SK-N-SH (cell line): Measurements from ENCODE around the gene TMEM38A. TPM values are rescaled to one million over a fixed set of nuclear protein-coding genes. Genes with fewer than 3 reads are reported as not detected.

Experiments
- CTCF ChIA-PET: fragments of 300-600, 350-600 bp; formaldehyde crosslinking; extraction: SDS; loops from one replicate; lab custom pipeline; 2021; lab: Yijun Ruan, JAX
- POLR2A ChIA-PET: fragments of 350-600 bp; sonication (Branson Sonifier 250); formaldehyde crosslinking; extraction: SDS; loops from one replicate; lab custom pipeline; 2020; ENCODE audit warnings: antibody characterized with exemption, inconsistent platforms; lab: Yijun Ruan, JAX
- DNase-seq: peaks from one replicate; pipeline ENCODE4 v3.0.0; 2012
- H2AFZ ChIP-seq: fragments of 200-600 bp; sonication (generic); 2 replicates; pipeline ENCODE4 v1.8.1; 2016; ENCODE audit warnings: antibody characterized with exemption, mild to moderate bottlenecking, low read depth
- H3F3A ChIP-seq: fragments of 200-600 bp; sonication (generic); replicated peaks from 2 replicates; pipeline ENCODE3; 2016; ENCODE audit warnings: antibody characterized with exemption, mild to moderate bottlenecking; ENCODE audit not compliant: insufficient read depth
- H3K27ac ChIP-seq, 2 experiments: fragments of 200-500 bp in 1 of 2; fragments of 200-600 bp in 1 of 2; sonication (Bioruptor generic) in 1 of 2; sonication (generic), shearing (Covaris generic) in 1 of 2; 2 replicates each; pipeline versions ENCODE4 v1.5.1 to v1.6.1; 2014 to 2016; ENCODE audit warnings: low read depth in 2 of 2, inconsistent platforms in 1 of 2, low read length in 1 of 2, mild to moderate bottlenecking in 1 of 2, mixed read lengths in 1 of 2
- H3K27me3 ChIP-seq: fragments of 200-600 bp; sonication (generic), shearing (Covaris generic); 2 replicates; pipeline ENCODE4 v1.6.1; 2016; ENCODE audit warnings: mixed run types; ENCODE audit not compliant: insufficient read depth
- H3K36me3 ChIP-seq, 2 experiments: fragments of 200-500 bp in 1 of 2; fragments of 200-600 bp in 1 of 2; sonication (Bioruptor generic) in 1 of 2; sonication (generic) in 1 of 2; replicated peaks in 1 of 2; 2 replicates each; pipeline versions ENCODE3 to v1.5.1; 2014 to 2016; ENCODE audit warnings: low read length in 1 of 2, mild to moderate bottlenecking in 1 of 2; ENCODE audit not compliant: insufficient read depth in 2 of 2, control insufficient read depth in 1 of 2
- H3K4me1 ChIP-seq, 2 experiments: fragments of 200-500 bp in 1 of 2; fragments of 200-600 bp in 1 of 2; sonication (Bioruptor generic) in 1 of 2; sonication (generic), shearing (Covaris generic) in 1 of 2; 2 replicates each; pipeline versions ENCODE4 v1.5.1 to v1.6.1; 2014 to 2016; ENCODE audit warnings: low read depth in 1 of 2, low read length in 1 of 2, mixed run types in 1 of 2; ENCODE audit not compliant: insufficient read depth in 2 of 2, control insufficient read depth in 1 of 2
- H3K4me2 ChIP-seq: fragments of 200-600 bp; sonication (generic), shearing (Covaris generic); 2 replicates; pipeline ENCODE4 v1.6.1; 2017; ENCODE audit warnings: mixed run types
- H3K4me3 ChIP-seq, 2 experiments: fragments of 200-500 bp in 1 of 2; fragments of 200-600 bp in 1 of 2; sonication (Bioruptor generic) in 1 of 2; sonication (generic), shearing (Covaris generic) in 1 of 2; 2 replicates each; pipeline versions ENCODE4 v1.5.1 to v1.8.1; 2014 to 2016; ENCODE audit warnings: low read depth in 2 of 2, inconsistent platforms in 1 of 2, low read length in 1 of 2, mild to moderate bottlenecking in 1 of 2, mixed read lengths in 1 of 2, moderate library complexity in 1 of 2
- H3K79me2 ChIP-seq: fragments of 200-600 bp; sonication (generic); 2 replicates; pipeline ENCODE4 v1.8.1; 2017; ENCODE audit warnings: mild to moderate bottlenecking; ENCODE audit not compliant: insufficient read depth
- H3K9ac ChIP-seq: fragments of 200-600 bp; sonication (generic); 2 replicates; pipeline ENCODE4 v1.6.1; 2017; ENCODE audit warnings: mixed run types
- H3K9me2 ChIP-seq: fragments of 200-600 bp; sonication (generic); 2 replicates; pipeline ENCODE4 v1.6.1; 2017; ENCODE audit warnings: mixed run types
- H3K9me3 ChIP-seq: fragments of 200-600 bp; sonication (generic); 2 replicates; pipeline ENCODE4 v1.6.1; 2017; ENCODE audit warnings: mixed run types, mild to moderate bottlenecking, moderate library complexity
- H4K20me1 ChIP-seq: fragments of 200-600 bp; sonication (generic); 2 replicates; pipeline ENCODE4 v1.6.1; 2017; ENCODE audit warnings: mild to moderate bottlenecking, mixed run types; ENCODE audit not compliant: insufficient read depth
- ELF1 ChIP-seq: IDR thresholded peaks from 2 replicates; pipeline ENCODE4 v1.4.0; 2012
- EZH2phosphoT487 ChIP-seq: fragments of 200-600 bp; sonication (generic); IDR thresholded peaks from 2 replicates; pipeline ENCODE4 v1.6.1; 2017; ENCODE audit warnings: low read depth, mixed run types, mild to moderate bottlenecking, antibody characterized with exemption, moderate library complexity, borderline replicate concordance
- FOSL2 ChIP-seq: IDR thresholded peaks from 2 replicates; pipeline ENCODE4 v1.4.0; 2012; ENCODE audit warnings: low read depth, mild to moderate bottlenecking, moderate library complexity, borderline replicate concordance
- FOXJ3 ChIP-seq: sonication (generic); formaldehyde crosslinking; IDR thresholded peaks from 2 replicates; pipeline ENCODE4 v1.5.1; 2020; ENCODE audit warnings: mild to moderate bottlenecking, missing genetic modification reagents
- FOXM1 ChIP-seq: IDR thresholded peaks from 2 replicates; pipeline ENCODE4 v1.4.0; 2012; ENCODE audit warnings: low read depth, mild to moderate bottlenecking
- JUND ChIP-seq: IDR thresholded peaks from 2 replicates; pipeline ENCODE4 v1.4.0; 2012
- MEF2A ChIP-seq: IDR thresholded peaks from 2 replicates; pipeline ENCODE4 v1.4.0; 2012; ENCODE audit warnings: low read depth, borderline replicate concordance
- NFIC ChIP-seq: IDR thresholded peaks from 2 replicates; pipeline ENCODE4 v1.4.0; 2012; ENCODE audit warnings: borderline replicate concordance
- RCOR1 ChIP-seq: fragments of 150-350 bp; IDR thresholded peaks from 2 replicates; pipeline ENCODE4 v1.6.1; 2017; ENCODE audit warnings: antibody characterized with exemption, low read length
- RXRA ChIP-seq: IDR thresholded peaks from 2 replicates; pipeline ENCODE4 v1.4.0; 2012; ENCODE audit warnings: low read depth, mild to moderate bottlenecking, borderline replicate concordance
- SIN3A ChIP-seq: IDR thresholded peaks from 2 replicates; pipeline ENCODE4 v1.6.1; 2012; ENCODE audit warnings: low read depth, mild to moderate bottlenecking, low read length, moderate library complexity, borderline replicate concordance
- SMC3 ChIP-seq: IDR thresholded peaks from 2 replicates; pipeline ENCODE4 v1.6.1; 2012; ENCODE audit warnings: low read depth, low read length, improper control_type of control experiment
- TCF12 ChIP-seq: IDR thresholded peaks from 2 replicates; pipeline ENCODE4 v1.4.0; 2012
- TEAD4 ChIP-seq: IDR thresholded peaks from 2 replicates; pipeline ENCODE4 v1.4.0; 2012; ENCODE audit warnings: mild to moderate bottlenecking, borderline replicate concordance; ENCODE audit not compliant: insufficient read depth
- YY1 ChIP-seq: IDR thresholded peaks from 2 replicates; pipeline ENCODE4 v1.4.0; 2012; ENCODE audit warnings: low read depth, mild to moderate bottlenecking
- WGBS: methylation state at CpG from one replicate; pipeline ENCODE4 v1.1.6; 2017; ENCODE audit warnings: low lambda C conversion rate; 5-methylcytosine and 5-hydroxymethylcytosine counted together
- polyA plus RNA-seq, 3 experiments: library from polyadenylated mRNA; depleted of rRNA; stranded (reverse); fragments of >200 nt; gene quantifications; 2 replicates each; pipeline ENCODE4 v1.2.3, GENCODE V29; 2012
- TF ChIP-seq, protein P1 (sequence below): IDR thresholded peaks from 2 replicates; pipeline ENCODE4 v1.4.0; 2012; ENCODE audit warnings: low read depth, borderline replicate concordance
- TF ChIP-seq, protein P2 (sequence below): fragments of 150-350 bp; IDR thresholded peaks from 2 replicates; pipeline ENCODE4 v1.6.1; 2017; ENCODE audit warnings: antibody characterized with exemption, low read length, low read depth, borderline replicate concordance
- TF ChIP-seq, protein P3 (sequence below): fragments of 150-350 bp; IDR thresholded peaks from 2 replicates; pipeline ENCODE4 v1.6.1; 2016; ENCODE audit warnings: mild to moderate bottlenecking, low read depth, low read length
- TF ChIP-seq, protein P4 (sequence below): IDR thresholded peaks from 2 replicates; pipeline ENCODE4 v1.4.0; 2012; ENCODE audit warnings: low read depth
- TF ChIP-seq, protein P5 (sequence below): IDR thresholded peaks from 2 replicates; pipeline ENCODE4 v1.4.0; 2012; ENCODE audit warnings: low read depth, borderline replicate concordance
- TF ChIP-seq, protein P6 (sequence below): fragments of 200-600 bp; sonication (generic); IDR thresholded peaks from 2 replicates; pipeline ENCODE4 v1.6.1; 2017; ENCODE audit warnings: antibody characterized with exemption, mild to moderate bottlenecking, moderate library complexity

Gene TMEM38A
- polyA plus RNA-seq, 1 of the 3 experiments (the other 2 are of a cell fraction) = 3.3 TPM

DNA sequence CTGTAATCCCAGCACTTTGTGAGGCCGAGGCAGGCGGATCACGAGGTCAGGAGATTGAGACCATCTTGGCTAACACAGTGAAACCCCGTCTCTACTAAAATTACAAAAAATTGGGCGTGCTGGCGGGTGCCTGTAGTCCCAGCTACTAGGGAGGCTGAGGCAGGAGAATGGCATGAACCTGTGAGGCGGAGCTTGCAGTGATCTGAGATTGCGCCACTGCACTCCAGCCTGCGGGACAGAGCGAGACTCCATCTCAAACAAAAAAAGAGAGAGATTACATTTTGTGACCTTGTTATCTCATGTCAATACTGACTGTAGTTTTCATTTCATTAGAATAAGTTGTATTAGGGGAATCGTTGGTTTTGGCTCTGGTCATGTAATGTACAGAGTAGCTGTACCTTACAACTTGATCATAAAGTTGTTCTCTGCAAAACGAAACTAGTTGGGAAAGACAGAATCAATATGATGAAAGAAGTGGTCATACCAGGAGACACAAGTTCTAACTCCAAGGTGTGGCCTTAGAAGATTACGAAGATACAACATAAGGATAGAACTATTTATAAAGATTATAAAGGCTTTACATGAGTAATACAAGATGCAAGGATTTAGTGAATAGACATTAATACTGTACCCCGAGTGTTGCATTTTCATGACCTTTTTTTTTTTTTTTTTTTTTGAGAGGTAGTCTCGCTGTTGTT is 15.3 kb downstream of the TMEM38A start:
- peaks cover 0 to 4% of the 10 kb centered on the region in 2 experiments for H3K36me3 ChIP-seq
- WGBS = 91% methylated on average over 15 of the region's 15 CpGs
- no peaks in the 10 kb centered on the region for H3K79me2 ChIP-seq
- H3K27me3 ChIP-seq = no peaks in the 10 kb centered on the region
- TF ChIP-seq RXRA = no peak
- TF ChIP-seq TEAD4 = no peak
- TF ChIP-seq FOSL2 = no peak
- no peak for TF ChIP-seq FOXJ3 (CRISPR knock-in tag)
- TF ChIP-seq, protein P1, sequence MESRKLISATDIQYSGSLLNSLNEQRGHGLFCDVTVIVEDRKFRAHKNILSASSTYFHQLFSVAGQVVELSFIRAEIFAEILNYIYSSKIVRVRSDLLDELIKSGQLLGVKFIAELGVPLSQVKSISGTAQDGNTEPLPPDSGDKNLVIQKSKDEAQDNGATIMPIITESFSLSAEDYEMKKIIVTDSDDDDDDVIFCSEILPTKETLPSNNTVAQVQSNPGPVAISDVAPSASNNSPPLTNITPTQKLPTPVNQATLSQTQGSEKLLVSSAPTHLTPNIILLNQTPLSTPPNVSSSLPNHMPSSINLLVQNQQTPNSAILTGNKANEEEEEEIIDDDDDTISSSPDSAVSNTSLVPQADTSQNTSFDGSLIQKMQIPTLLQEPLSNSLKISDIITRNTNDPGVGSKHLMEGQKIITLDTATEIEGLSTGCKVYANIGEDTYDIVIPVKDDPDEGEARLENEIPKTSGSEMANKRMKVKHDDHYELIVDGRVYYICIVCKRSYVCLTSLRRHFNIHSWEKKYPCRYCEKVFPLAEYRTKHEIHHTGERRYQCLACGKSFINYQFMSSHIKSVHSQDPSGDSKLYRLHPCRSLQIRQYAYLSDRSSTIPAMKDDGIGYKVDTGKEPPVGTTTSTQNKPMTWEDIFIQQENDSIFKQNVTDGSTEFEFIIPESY = no peak
- no peaks in the 10 kb centered on the region for H3K4me1 ChIP-seq
- no peak overlapping the region for H3K27ac ChIP-seq
- H3K4me2 ChIP-seq = no peak overlapping the region
- no peak overlapping the region for H2AFZ ChIP-seq
- no peaks in the 10 kb centered on the region for H3K9me2 ChIP-seq
- H3K9ac ChIP-seq = no peak overlapping the region
- H3F3A ChIP-seq = no peaks in the 10 kb centered on the region
- H3K9me3 ChIP-seq = no peaks in the 10 kb centered on the region
- ChIA-PET POLR2A (interaction anchor here (0.7 kb wide), 1 partner anchor 127 kb away, joined by 4 read pairs; no protein-coding TSS in a partner anchor), CTCF (interaction anchor here (0.9 kb wide), 1 partner anchor 9 kb away, joined by 3 read pairs; no protein-coding TSS in a partner anchor)
- no peak overlapping the region for H3K4me3 ChIP-seq
- no peak for DNase-seq
- H4K20me1 ChIP-seq = no peaks in the 10 kb centered on the region

DNA sequence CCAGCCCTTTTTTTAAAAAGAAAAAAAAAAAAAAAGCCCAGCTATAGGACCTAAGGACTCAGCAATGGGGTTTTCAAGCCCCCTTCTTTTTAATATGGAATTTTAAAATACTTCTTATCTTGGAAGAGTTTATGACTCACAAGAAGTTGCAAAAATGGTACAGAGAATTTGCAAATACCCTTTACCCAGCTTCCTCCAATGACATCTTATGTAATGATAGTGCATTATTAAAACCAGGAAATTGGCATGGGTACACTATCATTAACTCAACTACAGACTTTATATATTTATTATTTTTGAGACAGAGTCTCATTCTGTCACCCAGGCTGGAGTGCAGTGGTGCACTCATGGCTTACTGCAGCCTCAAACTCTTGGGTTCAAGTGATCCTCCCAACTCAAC is 16.1 kb downstream of the TMEM38A start:
- Histone ChIP-seq H3K27ac (no peak overlapping the region), H3K9ac (no peak overlapping the region), H2AFZ (no peak overlapping the region), H3K36me3 (peaks cover 0 to 4% of the 10 kb centered on the region in 2 experiments), H3K4me3 (no peak overlapping the region), H3K79me2 (no peaks in the 10 kb centered on the region), H3K9me3 (no peaks in the 10 kb centered on the region), H4K20me1 (no peaks in the 10 kb centered on the region), H3K4me2 (no peak overlapping the region), H3K4me1 (no peaks in the 10 kb centered on the region), H3K9me2 (no peaks in the 10 kb centered on the region), H3K27me3 (no peaks in the 10 kb centered on the region), H3F3A (no peaks in the 10 kb centered on the region)
- DNase-seq = no peak
- ChIA-PET POLR2A (no interaction called here), CTCF (interaction anchor here (0.9 kb wide), 1 partner anchor 9 kb away, joined by 3 read pairs; no protein-coding TSS in a partner anchor)
- TF ChIP-seq RCOR1 = no peak
- no peak for TF ChIP-seq ELF1
- TF ChIP-seq NFIC = no peak
- TF ChIP-seq, protein P2, sequence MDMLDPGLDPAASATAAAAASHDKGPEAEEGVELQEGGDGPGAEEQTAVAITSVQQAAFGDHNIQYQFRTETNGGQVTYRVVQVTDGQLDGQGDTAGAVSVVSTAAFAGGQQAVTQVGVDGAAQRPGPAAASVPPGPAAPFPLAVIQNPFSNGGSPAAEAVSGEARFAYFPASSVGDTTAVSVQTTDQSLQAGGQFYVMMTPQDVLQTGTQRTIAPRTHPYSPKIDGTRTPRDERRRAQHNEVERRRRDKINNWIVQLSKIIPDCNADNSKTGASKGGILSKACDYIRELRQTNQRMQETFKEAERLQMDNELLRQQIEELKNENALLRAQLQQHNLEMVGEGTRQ = no peak
- no peak for TF ChIP-seq JUND
- TF ChIP-seq, protein P3, sequence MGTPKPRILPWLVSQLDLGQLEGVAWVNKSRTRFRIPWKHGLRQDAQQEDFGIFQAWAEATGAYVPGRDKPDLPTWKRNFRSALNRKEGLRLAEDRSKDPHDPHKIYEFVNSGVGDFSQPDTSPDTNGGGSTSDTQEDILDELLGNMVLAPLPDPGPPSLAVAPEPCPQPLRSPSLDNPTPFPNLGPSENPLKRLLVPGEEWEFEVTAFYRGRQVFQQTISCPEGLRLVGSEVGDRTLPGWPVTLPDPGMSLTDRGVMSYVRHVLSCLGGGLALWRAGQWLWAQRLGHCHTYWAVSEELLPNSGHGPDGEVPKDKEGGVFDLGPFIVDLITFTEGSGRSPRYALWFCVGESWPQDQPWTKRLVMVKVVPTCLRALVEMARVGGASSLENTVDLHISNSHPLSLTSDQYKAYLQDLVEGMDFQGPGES = no peak
- TF ChIP-seq TCF12 = no peak
- no peak for TF ChIP-seq SIN3A
- TF ChIP-seq, protein P4, sequence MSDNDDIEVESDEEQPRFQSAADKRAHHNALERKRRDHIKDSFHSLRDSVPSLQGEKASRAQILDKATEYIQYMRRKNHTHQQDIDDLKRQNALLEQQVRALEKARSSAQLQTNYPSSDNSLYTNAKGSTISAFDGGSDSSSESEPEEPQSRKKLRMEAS = no peak
- TF ChIP-seq TEAD4 = no peak
- no peak for TF ChIP-seq FOXM1
- no peak for TF ChIP-seq YY1
- no peak for TF ChIP-seq EZH2phosphoT487
- TF ChIP-seq, protein P5, sequence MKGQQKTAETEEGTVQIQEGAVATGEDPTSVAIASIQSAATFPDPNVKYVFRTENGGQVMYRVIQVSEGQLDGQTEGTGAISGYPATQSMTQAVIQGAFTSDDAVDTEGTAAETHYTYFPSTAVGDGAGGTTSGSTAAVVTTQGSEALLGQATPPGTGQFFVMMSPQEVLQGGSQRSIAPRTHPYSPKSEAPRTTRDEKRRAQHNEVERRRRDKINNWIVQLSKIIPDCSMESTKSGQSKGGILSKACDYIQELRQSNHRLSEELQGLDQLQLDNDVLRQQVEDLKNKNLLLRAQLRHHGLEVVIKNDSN = no peak
- no peak for TF ChIP-seq SMC3
- TF ChIP-seq, protein P6, sequence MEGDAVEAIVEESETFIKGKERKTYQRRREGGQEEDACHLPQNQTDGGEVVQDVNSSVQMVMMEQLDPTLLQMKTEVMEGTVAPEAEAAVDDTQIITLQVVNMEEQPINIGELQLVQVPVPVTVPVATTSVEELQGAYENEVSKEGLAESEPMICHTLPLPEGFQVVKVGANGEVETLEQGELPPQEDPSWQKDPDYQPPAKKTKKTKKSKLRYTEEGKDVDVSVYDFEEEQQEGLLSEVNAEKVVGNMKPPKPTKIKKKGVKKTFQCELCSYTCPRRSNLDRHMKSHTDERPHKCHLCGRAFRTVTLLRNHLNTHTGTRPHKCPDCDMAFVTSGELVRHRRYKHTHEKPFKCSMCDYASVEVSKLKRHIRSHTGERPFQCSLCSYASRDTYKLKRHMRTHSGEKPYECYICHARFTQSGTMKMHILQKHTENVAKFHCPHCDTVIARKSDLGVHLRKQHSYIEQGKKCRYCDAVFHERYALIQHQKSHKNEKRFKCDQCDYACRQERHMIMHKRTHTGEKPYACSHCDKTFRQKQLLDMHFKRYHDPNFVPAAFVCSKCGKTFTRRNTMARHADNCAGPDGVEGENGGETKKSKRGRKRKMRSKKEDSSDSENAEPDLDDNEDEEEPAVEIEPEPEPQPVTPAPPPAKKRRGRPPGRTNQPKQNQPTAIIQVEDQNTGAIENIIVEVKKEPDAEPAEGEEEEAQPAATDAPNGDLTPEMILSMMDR = no peak
- no peak for TF ChIP-seq MEF2A
